Activated T-cell treated with anti-CD3 and anti-CD28 coated beads for 1 hour (primary cell): ENCODE measurements around the gene SMIM24.
A peak's percentile ranks its signal among the peaks of the same experiment; 100 is the strongest.

Experiments used
- DNase-seq: peaks from one replicate; pipeline ENCODE4 v3.0.0-alpha.2; 2020; ENCODE audit warnings: low read depth

The SMIM24 gene

DNA sequence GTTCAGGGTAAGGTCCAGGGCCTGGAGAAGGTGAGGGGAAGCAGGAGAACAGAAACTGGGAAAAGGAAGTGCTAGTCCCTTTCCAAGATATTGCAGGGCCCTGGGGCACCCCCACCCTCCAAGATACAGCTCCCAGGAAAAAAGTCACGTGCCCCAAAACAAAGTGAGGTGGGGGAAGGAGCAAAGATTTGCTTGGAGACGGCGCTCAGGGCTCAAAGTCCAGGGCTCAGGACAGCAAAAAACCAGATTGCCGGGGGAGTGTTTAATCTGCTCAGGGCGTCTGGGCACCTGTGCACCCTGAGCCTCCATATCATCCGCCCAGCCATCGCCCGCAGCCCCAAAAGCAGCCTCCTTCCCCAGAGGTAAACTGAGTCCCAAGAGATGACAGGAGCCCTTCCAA is 6.3 kb downstream of the SMIM24 start:
- DNase-seq: no peak

DNA sequence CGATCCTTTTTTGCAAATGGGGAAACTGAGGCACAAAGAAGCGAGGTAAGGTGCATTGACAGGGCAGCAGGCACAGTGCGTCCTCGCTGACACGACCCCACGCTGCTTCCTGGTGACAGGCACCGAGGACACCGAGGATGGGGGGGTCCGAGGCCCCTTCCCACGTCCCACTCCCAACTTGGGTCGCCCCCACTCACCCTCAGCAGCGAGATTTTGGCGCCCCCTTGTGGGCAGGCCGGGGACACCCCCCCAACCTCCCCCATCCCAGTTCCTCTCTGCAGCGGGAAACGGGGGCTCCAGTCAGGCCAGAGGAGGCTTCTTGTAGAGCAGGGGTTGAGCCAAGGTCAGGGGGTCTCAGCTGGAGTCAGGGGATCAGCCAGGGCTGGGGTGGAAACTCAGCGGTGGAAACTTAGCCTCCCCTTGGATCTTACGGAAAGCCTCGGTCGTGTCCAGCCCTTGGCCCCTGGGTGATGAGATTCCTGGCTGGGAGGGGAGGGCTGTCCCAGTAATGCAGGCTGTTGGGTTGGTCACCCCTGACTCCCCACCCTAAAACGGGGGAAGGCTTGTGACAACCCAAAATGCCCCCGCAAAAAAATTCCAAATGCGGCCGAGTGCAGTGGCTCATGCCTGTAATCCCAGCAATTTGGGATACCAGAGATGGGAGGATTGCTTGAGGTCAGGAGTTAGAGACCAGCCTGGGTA is 8.2 kb downstream of the SMIM24 start:
- DNase-seq: peak; percentile 37

DNA sequence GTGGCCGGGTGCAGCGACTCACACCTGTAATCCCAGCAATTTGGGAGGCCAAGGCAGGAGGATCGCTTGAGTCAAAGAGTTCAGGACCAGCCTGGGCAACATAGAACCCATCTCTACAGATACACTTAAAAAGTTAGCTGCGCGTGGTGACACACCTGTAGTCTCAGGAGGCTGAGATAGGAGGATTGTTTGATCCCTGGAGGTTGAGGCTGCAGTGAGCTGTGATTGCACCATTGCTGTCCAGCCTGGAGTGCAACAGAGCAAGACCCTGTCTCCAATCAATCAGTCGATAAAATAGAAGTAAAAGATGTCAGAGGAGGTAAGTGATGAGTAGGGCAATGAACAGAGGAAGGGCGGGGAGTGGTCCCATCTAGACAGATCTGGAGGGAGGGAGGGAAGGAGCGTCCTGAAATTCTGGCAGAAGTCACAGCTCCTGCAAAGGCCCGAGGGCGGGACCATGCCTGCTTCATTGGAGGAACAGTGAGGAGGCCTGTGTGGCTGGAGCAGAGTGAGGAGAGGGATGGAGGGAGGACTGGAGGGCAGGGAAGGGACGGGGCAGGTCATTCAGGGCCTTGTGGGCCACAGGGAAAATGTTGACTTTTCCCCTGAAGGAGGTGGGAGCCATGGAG is 9.7 kb downstream of the SMIM24 start:
- DNase-seq: no peak

DNA sequence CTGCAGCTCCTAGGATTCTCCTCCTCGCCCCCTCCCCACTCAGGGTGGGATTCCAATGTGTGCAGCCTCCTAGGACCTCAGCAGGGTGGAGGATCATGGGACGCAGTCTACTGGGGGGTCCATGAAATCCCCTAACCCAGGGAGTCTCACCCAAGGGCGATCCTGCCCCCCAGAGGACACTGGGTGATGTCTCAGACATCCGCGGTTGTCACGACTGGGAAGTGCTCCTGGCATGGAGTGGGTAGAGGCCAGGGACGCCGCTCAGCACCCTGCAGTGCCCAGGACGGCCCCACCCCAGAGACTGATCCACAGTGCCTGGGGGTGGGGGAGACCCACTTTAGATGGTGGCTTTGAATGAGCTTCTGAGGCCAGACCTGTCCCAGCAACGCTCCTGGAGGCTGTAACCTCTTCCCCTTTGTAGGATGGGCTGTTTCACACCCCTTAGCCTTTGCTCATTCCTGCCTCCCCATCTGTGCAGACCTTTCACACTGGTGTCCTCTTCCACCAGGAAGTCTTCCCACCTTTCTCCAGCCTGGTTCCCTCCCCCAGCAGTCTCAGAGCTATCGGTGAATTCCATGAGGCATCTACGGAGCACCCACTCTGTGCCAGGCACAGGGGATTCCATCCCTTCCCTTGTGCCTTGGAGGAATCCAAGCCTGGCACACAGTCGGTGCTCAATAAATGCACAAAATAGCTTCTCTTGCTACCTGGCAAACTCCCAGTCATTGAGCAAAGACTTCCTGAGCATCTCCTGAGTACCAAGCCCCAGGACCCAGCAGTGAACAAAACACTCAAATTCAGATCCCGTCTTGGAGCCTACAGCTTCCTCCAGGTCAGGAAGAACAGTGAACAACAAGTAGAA is 10.5 kb downstream of the SMIM24 start:
- DNase-seq: no peak

DNA sequence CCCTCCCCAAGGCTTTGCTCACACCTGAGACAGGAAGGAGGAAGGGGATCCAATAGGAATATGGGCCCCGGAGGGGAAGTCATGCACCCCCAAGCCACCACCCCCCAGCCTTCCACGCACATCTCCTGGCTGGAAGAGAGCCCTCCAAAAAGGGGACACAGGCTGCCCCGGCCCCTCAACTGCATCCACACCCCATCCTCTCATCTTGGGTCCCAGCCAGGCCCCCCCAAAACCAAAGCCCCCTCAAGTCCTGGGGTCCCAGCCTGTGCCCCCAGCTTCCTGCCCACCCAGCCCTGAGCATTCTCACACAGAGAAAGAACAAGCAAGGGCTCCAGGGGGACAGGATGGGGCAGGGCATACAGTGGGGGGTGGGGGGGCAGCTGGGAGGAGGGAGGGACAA is 12.1 kb downstream of the SMIM24 start:
- no peak for DNase-seq

DNA sequence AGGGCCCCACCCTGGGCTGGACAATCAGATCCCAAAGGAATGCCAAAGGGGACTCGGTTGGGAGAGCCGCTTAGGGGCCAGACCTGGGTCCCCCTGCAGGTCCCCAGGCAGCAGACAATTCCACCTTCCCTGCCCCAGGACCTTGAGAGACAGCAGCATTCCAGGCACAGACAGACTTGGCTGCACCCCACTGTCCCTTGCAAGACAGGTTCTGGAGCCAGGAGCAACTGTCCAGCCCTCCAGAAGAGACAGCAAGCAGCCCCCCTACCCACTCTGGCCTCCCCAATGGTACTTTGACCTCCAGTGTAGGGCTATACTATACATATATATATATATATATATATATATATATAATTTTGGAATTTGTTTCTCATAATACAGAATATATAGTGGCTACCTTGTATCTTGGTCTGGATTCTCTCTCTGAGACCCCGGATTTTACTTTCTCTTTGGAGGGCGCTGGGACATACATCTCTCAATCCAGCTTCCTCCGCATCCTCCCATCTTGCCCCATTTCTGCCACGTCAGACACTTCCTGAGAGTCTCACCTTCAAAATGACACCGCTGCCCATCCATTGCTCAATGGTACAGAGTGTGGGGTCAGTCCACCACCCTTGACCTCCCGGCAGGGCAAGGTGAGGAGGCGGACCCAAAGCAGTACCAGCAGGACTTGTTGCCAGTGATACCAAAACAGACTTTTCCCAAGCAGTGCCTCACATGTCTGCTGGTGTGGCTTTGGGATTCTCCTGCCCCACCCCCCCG is 12.7 kb downstream of the SMIM24 start:
- no peak for DNase-seq

DNA sequence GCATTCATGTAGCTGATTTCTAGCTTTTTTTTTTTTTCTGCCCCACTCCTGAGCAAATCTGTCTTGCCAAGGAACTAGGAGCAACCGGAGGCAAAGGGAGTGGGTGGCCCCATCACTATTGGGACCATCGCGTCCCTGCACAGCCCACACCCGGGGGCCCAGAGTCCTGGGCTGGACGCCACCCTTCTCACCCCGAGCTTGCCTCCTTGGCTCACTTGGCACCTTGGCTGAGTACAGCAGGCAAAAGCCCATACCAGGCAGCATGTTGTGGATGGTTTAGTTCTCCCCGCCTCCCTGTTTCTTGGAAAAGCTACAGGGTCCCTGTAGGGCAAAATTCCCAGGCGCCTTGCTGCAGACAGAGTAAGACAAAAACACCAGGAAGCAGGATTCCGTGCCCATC is 13.7 kb downstream of the SMIM24 start:
- DNase-seq: no peak

DNA sequence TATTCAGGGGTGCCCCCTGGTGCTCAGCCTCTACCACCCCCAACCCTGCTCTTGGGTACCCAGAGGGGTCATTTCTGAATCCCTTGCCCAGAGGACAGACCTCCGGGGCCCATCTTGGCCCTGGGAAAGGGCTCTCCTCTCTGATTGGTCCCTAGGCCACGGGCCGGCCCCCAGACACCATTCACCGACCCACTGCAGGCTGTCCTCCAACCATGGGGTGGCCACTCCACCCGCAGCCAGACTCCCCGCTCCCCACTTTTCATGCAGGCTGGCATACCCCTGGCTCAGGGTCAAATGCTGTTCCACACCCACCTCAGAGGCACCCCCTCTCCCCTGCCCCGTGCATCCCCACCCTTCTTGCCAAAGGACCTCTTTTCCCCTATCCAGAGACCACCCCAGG is 14.8 kb downstream of the SMIM24 start:
- DNase-seq: no peak

DNA sequence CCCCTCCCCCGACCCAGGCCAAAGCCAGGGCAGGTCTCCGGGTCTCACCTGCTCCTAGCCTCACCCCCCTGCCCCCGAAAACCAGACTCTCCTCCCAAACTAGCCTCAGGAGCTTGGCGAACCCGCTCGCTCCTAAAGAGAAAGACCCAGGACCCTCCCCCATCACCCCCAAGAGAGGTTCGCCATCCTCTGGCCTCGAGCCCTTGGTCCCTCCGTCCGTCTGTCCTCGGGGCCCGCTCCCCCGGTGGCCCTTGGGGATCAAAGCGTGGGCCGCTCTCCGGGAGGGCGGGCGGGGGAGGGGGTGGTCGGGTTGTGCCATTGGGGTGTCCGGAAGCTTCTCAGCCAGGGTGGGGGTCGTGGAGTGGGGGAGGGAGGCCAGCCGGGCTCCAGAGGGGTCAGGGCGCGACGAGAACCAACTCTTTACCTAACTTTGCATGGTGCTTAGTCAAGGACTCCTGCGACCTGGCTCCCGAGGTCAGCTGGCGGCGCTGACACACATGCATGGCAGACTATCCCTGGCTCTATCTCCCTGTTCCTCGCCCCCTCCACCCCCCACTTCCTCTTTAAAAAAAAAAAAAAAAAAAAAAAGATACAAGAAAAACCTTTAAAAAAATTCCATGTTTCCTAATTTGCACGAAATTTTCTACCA is 15.6 kb downstream of the SMIM24 start:
- DNase-seq: no peak

DNA sequence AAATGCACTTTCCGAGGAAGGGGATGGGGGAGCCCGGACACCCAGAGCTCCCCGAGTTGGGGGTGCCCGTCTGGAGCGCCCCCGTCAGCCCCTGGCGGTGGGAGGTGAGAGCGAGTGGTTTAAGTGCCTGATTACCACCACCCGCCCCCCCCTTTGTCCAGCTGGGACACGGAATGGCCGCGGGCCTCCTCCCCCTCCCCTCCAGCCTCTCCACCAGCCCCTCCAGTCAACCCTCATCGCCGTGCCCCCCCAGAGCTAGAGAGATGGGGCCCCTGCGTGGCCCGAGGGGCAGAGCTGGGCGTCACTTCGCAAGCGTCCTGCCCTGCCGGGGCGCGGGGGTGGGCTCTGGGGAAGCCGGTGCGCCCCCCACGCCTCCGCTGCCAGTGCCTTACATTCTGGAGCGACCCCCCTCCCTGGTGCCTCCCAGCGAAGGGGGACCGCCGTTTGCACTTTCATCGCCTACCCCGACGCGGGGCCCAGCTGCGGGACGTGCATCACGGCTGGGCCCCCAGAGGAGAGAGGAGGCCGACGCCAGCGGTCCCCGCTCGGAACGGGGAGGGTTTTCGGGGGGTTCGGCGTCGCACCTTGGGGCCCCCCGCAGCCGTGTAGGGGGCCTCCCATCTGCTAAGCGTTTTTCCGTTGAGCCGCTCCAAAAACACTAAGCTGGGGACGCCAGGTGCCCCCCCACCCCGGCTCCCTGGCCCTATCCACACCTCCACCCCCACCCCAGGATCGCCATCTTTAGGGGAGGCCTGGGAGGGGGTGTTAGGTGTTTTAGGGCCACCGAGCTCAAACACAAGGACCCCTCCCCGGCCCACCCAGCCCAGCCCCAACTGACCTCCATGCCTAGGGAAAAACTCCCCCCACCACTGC is 16.4 kb downstream of the SMIM24 start:
- no peak for DNase-seq

DNA sequence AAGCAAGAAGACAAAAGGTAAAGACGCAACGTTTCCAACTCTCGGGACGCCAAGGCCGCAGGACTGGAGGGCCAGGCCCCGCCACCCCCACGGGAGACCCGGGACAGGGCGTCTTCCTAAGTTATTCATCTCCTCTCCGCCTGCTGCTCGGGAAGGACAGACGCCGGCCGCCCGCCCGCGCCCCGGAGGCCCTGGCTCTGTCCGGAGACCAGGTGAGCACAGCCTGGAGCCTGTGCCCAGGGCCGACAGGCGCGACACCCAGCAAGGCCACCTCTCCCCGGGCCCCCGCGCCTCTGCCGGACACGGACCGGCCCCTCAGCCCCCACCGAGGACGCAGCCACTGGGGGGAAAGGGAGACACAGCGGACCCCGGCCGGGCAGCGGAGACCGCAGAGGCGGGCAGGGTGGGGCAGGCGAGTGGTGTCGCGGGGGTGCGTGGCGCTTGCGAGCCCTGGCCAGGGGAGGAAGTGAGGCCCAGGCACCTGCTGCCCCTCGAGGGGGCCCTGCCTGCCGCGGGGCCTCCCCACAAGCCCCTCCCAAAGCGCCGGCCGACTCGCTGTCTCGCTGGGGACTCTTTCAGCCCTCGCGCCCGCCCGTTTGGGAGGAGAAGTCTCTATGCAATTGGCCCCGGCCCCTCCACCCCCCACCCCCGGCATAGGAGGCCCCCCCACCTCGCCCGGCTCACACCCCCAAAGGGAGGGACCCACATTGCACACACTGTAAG is 17.2 kb downstream of the SMIM24 start:
- DNase-seq: no peak

DNA sequence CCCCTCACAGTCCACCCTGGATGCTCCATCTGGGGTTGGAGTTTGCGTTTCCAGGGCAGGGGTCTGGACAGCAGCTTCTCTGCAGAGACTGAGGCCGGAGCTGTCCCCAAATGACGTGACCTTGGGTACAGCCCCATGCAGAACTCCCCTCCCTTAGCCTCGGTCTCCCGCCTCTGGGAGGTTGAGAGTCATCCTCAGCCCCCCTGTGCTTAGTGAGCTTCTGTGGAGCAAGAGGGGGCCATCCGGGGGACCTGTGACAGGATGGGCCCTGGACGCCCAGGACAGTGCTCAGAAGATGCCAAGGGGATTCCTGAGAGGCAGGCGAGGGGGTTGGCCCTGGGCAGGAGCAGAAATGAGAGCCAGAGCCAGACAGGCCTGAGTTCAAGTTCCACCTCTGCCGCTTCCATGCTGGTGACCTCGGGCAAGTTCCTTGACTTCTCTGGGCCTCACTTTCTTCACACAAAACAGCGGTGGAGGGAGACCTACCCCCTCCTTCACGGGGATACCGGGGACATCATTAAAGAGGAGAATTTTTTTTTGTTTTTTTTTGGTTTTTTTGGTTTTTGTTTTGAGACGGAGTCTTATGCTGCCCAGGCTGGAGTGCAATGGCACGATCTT is 20.3 kb downstream of the SMIM24 start:
- DNase-seq: no peak

DNA sequence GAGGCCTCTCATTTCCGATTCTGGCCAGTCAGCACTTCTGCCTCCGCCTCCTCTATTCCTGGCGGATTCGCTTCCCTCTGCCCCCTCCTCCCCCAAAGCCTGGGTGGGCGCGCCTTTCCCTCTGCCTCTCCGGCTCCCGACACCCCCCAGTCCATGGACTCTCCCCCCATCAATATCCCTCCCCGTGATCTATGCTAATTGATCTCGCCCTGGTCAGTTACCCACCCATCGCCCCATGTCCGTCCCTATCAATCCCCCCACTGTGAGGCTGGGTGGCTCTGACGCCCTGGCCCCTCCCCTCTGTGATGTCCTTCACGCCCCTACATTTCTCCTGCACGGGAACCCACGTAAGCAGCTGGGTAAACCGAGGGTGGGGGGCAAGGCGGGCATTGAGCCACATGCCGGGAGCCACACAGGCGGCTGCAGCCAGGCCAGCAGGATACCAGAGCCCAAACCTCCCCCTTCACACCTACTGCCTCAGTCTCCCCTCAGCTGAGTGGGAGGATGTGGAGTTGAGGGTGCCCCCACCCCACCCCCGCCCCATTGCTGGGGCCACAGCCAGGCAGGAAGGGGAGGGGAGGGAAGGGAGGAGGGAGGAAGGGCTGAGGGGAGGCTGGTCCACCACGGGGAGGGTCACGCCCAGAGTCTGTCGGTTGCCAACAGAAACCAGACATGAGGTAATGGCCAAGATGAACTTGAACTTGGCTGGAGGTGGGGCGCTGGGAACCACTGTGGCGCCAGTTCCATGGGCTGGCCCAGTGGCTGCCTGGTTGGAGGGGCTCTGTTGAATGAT is 21.0 kb downstream of the SMIM24 start:
- no peak for DNase-seq

DNA sequence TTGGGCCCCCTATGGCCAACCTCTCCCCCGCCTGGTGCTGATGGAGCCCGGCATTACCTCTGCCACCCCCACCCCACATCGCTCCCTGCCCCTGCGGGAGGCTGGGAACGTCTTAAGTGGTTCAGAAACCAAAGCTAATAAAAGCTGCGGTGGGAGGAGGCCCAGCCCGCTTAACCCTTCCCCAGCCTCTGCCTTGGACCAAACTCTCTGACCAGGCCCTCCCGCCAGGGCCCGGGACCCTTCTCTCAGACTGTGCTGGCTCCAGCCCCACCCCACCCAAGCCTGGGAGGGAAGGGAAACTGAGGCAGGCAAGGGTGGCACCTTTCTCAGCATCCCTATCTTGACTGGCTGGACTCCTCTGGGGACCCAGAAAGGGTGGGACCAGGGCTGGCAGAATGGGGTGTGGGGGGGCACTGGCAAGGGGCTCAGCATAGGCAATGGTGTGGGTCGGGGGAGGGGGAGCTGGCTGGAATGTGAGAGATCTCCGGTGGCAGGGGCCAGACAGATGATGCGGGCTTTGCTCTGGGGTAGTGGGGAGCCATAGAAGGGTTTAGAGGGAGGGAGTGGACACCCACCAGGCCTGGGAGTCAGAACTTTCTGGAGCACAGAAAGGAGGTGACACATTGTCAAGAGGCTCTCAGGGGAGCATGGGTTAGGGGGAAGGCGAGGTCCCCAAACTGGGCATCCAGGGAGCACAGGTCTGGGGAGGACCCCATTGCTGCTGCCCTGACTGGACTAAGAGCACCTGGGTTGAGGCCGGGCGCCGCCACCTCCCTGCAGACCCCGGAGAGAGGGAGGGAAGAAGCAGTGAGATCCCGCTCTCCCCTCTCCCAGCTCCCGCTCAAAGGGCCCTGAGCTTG is 21.9 kb downstream of the SMIM24 start:
- DNase-seq: no peak

DNA sequence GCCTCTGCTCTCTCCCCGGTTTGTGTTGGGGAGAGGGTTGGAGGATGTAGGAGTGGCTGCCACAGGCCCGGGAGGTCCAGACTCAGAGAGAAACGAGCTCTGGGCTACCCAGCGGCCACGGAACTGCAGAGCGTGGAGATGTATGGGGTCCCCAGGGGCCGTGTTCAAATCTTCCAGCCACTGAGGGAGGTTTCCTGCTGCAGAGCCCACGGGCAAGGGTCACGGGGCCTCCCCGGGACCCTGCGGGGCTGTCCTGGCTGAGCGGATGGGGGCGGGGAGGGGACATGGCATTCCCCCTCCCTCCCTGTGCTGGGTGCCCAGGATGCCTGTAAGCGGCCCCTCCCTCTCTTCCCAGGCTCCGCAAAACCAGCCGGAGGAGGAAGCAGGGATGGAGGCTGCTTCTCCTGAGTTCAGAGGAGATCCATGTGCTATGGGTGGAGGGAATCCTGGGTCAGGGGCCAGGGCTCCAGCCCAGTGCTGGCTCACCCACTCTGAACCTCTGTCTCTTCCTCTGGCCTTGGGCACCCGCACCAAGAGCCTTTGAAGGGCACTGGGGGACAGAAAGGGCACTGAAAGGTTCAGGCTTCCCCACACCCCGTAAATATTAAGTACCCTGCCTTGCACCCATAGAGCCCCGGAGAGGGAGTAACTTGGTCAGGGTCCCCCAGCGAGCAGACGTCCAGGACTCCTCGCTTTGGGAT is 22.6 kb downstream of the SMIM24 start:
- no peak for DNase-seq

DNA sequence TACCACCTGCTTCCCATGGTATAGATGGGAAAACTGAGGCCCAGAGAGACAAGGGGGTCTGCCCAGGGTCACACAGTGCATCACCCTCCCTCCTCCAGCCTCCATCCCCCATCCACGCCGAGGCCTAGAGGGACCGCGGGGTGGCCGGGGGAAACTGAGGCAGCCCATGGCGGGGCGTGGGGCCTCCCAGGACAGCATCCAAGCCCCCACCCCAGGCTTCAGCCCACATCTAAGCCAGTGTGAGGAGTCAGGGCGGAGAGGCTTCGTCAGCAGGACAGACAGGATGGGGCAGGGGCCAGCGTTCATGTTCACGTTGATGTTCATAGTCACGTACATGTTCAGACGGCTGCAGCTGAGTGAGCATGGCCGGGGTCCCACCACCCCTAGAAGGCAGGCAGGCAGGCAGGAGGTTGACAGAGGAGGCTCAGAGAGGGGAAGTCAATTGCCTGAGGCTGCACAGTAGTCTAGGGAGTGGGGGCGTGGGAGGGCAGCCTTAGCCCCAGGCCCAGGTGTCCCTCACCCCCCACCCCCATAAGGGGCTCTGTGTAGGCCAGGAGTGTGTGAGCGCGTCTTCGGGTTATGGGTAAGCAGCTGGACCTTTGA is 23.3 kb downstream of the SMIM24 start:
- DNase-seq: no peak
